ENCODE data around the gene CLTB. TPM values are rescaled to one million over a fixed set of nuclear protein-coding genes. Genes with fewer than 3 reads are reported as not detected.

The CLTB gene
- total and polyA plus RNA-seq, 2 of the 8 experiments (the other 6 are each of a cell fraction or from before 2014, with no cell fraction given): 25.9 to 34.9 TPM

- Histone ChIP-seq H3K56ac (replicated peaks; ENCODE audit: insufficient read length, low read depth, low read length) (no peak overlapping the region), H3K9me3 (ENCODE audit: insufficient read depth in 2 of 2, low read depth in 1 of 2, low read length in 1 of 2) (no peaks in the 10 kb centered on the region), H2BK15ac (ENCODE audit: low read length) (no peak overlapping the region), H3K4me2 (ENCODE audit: insufficient read depth in 1 of 2, low read depth in 2 of 2, low read length in 2 of 2) (peak overlapping the region in 1 of 2 experiments; percentile 91; a peak in 1 of 4 replicates), H3K4me3 (ENCODE audit: extremely low read depth in 1 of 4, insufficient read depth in 2 of 4, low read depth in 3 of 4, low read length in 4 of 4) (no peak overlapping the region; a peak in 1 of 8 replicates), H2BK120ac (replicated peaks; ENCODE audit: low read depth, low read length) (no peak overlapping the region), H3K27ac (ENCODE audit: low read depth, low read length) (no peak overlapping the region), H2BK20ac (ENCODE audit: low read length) (no peak overlapping the region), H2BK12ac (ENCODE audit: low read depth, low read length) (no peak overlapping the region; the same call in 1 of the 2 replicates), H4K5ac (ENCODE audit: insufficient read length, low read depth, low read length) (no peak overlapping the region), H3K14ac (ENCODE audit: insufficient read length) (no peak overlapping the region), H3K79me2 (ENCODE audit: control insufficient read depth in 1 of 2, insufficient read depth in 2 of 2, low read length in 2 of 2) (peaks cover 0 to 29% of the 10 kb centered on the region in 2 experiments), H4K20me1 (replicated peaks in 1 of 2; ENCODE audit: control insufficient read depth in 1 of 2, insufficient read depth in 2 of 2, low read length in 2 of 2) (peaks cover 6 to 8% of the 10 kb centered on the region in 2 experiments), H4K91ac (replicated peaks; ENCODE audit: insufficient read length, low read length) (no peak overlapping the region), H3K36me3 (ENCODE audit: control insufficient read depth in 2 of 4, insufficient read depth in 4 of 4, low read length in 3 of 4) (peaks cover 23 to 49% (median 31%) of the 10 kb centered on the region in 4 experiments), H3K4ac (replicated peaks; ENCODE audit: insufficient read length, low read depth, low read length) (no peak overlapping the region), H3K4me1 (replicated peaks in 1 of 4; ENCODE audit: control insufficient read depth in 3 of 4, insufficient read depth in 4 of 4, low read length in 3 of 4) (peaks cover 0 to 5% (median 1%) of the 10 kb centered on the region in 4 experiments; a peak in 2 of 7 replicates), H2AFZ (ENCODE audit: low read length) (no peak overlapping the region), H3K79me1 (ENCODE audit: low read depth, low read length) (peaks cover 7% of the 10 kb centered on the region; the same call in 1 of the 2 replicates), H3K27me3 (replicated peaks in 1 of 4; ENCODE audit: control insufficient read depth in 3 of 4, extremely low read depth in 1 of 4, insufficient read depth in 3 of 4, low read length in 3 of 4) (no peaks in the 10 kb centered on the region), H3K9ac (replicated peaks in 1 of 4; ENCODE audit: extremely low read depth in 1 of 4, low read depth in 3 of 4, low read length in 3 of 4) (no peak overlapping the region), H4K8ac (ENCODE audit: extremely low read depth, insufficient read depth, low read length) (no peak overlapping the region), H3K18ac (ENCODE audit: extremely low read depth, low read length) (no peak overlapping the region), H2BK5ac (ENCODE audit: low read depth, low read length) (no peak overlapping the region), H3K23ac (ENCODE audit: insufficient read length) (no peak overlapping the region), H3K23me2 (ENCODE audit: low read depth, low read length) (peaks cover 9% of the 10 kb centered on the region; the same call in 1 of the 2 replicates), H2AK5ac (ENCODE audit: low read depth, low read length) (no peak overlapping the region)
- DNase-seq (ENCODE audit: low read depth in 1 of 2, low spot score in 2 of 2) (no peak), FAIRE-seq (no peak)
- TF ChIP-seq TCF12 (IDR thresholded peaks at IDR 0.05; ENCODE audit: low read depth, low read length) (no peak), SIRT6 (IDR thresholded peaks at IDR 0.05; ENCODE audit: low read length) (no peak), EGR1 (IDR thresholded peaks at IDR 0.05; ENCODE audit: borderline replicate concordance, low read depth, low read length) (no peak), GABPA (IDR thresholded peaks at IDR 0.05; ENCODE audit: borderline replicate concordance, insufficient read depth, low read length) (no peak)
- ChIA-PET CTCF (ENCODE audit: partially characterized antibody) (interaction anchor here (1.2 kb wide), 1 partner anchor 20 kb away, joined by 4 read pairs; no protein-coding TSS in a partner anchor), POLR2A (ENCODE audit: partially characterized antibody) (interaction anchor here (1.2 to 10.2 kb wide), 7 partner anchors 14 to 156 kb away, joined by 3 to 93 read pairs (median 11); partner anchors contain the start of genes ARL10, FAF2, KIAA1191 and RNF44)
- 92% methylated on average over 1 of the region's 1 CpG; no CpG with 5 or more reads in 1 of the 2 experiments for WGBS, 2 experiments (ENCODE audit: extremely low coverage in 1 of 2, insufficient coverage in 1 of 2, insufficient read length in 1 of 2, insufficient replicate concordance in 2 of 2, low coverage in 1 of 2, low lambda C conversion rate in 2 of 2, missing lambda C conversion rate in 1 of 2)
Observed at GRCh38 chr5:176386491-176386890, 29.8 kb downstream of the CLTB start.

Data from H1 (cell line).